OCI-LY3 (cell line): ENCODE data around the gene DBI.

Source experiments
- CTCF ChIP-seq: fragments of 200-600, 300-600 bp; sonication (generic); IDR thresholded peaks from 2 replicates; pipeline ENCODE4 v1.5.1; 2014; ENCODE audit warnings: antibody characterized with exemption, low read length, low read depth
- EZH2phosphoT487 ChIP-seq: fragments of 200-600 bp; shearing (Covaris generic); IDR thresholded peaks from 2 replicates; pipeline ENCODE4 v1.6.1; 2018; ENCODE audit warnings: antibody characterized with exemption, mixed run types, low read depth

GRCh38 chr2:119338272-119338671, 28.5 kb upstream of the DBI start:
- TF ChIP-seq CTCF (no peak), EZH2phosphoT487 (no peak)
